Liver (tissue), 9 donors: Measurements from ENCODE around the gene RAVER1. TPM values are rescaled to one million over a fixed set of nuclear protein-coding genes. Genes with fewer than 3 reads are reported as not detected.

Experiments
- DNase-seq: peaks from one replicate; pipeline ENCODE4 v3.0.0-alpha.2; 2017; ENCODE audit warnings: low spot score
- H3K27ac ChIP-seq, 2 donors: one replicate each; pipeline ENCODE4 v1.7.0; 2013; ENCODE audit warnings: inconsistent platforms in 2 of 2, low read length in 2 of 2, control low read depth in 1 of 2, low read depth in 1 of 2, mild to moderate bottlenecking in 1 of 2
- H3K27me3 ChIP-seq, 4 donors: one replicate each; pipeline versions ENCODE4 v1.6.1 to v1.7.0; 2013; ENCODE audit warnings: low read length in 3 of 4, inconsistent platforms in 1 of 4, mild to moderate bottlenecking in 1 of 4, moderate library complexity in 1 of 4; ENCODE audit not compliant: control insufficient read depth in 4 of 4, insufficient read depth in 4 of 4
- H3K36me3 ChIP-seq, 4 donors: one replicate each; pipeline versions ENCODE4 v1.6.1 to v1.7.0; 2013; ENCODE audit warnings: low read length in 3 of 4, mild to moderate bottlenecking in 3 of 4, low read depth in 1 of 4, moderate library complexity in 1 of 4; ENCODE audit not compliant: control insufficient read depth in 4 of 4, insufficient read depth in 3 of 4
- H3K4me1 ChIP-seq, 4 donors: one replicate each; pipeline versions ENCODE4 v1.6.1 to v1.7.0; 2013; ENCODE audit warnings: low read length in 3 of 4, mild to moderate bottlenecking in 3 of 4, moderate library complexity in 1 of 4; ENCODE audit not compliant: control insufficient read depth in 4 of 4, insufficient read depth in 4 of 4
- H3K4me3 ChIP-seq, 3 donors: one replicate each; pipeline versions ENCODE4 v1.6.1 to v1.7.0; 2013; ENCODE audit warnings: low read length in 3 of 3, control low read depth in 1 of 3, low read depth in 1 of 3, mild to moderate bottlenecking in 1 of 3
- H3K9ac ChIP-seq, 2 donors: one replicate each; pipeline ENCODE4 v1.7.0; 2013; ENCODE audit warnings: low read length in 2 of 2, mild to moderate bottlenecking in 2 of 2, moderate library complexity in 2 of 2, control low read depth in 1 of 2, low read depth in 1 of 2
- H3K9me3 ChIP-seq, 4 donors: one replicate each; pipeline versions ENCODE4 v1.6.1 to v1.7.0; 2013; ENCODE audit warnings: low read length in 3 of 4; ENCODE audit not compliant: control insufficient read depth in 4 of 4
- ATF3 ChIP-seq: IDR thresholded peaks from 2 replicates; pipeline ENCODE4 v1.6.1; 2016; ENCODE audit warnings: antibody characterized with exemption
- CTCF ChIP-seq: fragments of 150-350 bp; IDR thresholded peaks from 2 replicates; pipeline ENCODE4 v1.5.1; 2017; ENCODE audit warnings: improper control_type of control experiment, low read depth, low read length; ENCODE audit not compliant: missing input control
- EGR1 ChIP-seq, 2 donors: IDR thresholded peaks; 2 replicates each; pipeline ENCODE4 v1.6.1; 2016 to 2018; ENCODE audit warnings: antibody characterized with exemption in 2 of 2, low read depth in 2 of 2
- FOXA1 ChIP-seq: IDR thresholded peaks from 2 replicates; pipeline ENCODE4 v1.6.1; 2016; ENCODE audit warnings: antibody characterized with exemption
- FOXA2 ChIP-seq: IDR thresholded peaks from 2 replicates; pipeline ENCODE4 v1.6.1; 2016; ENCODE audit warnings: antibody characterized with exemption
- GABPA ChIP-seq, 2 donors: IDR thresholded peaks in 1 of 2; conservative IDR thresholded peaks in 1 of 2; 2 replicates each; pipeline ENCODE4 v1.6.1; 2016; ENCODE audit warnings: antibody characterized with exemption in 2 of 2, mild to moderate bottlenecking in 1 of 2, moderate library complexity in 1 of 2
- HNF4G ChIP-seq: IDR thresholded peaks from 2 replicates; pipeline ENCODE4 v1.6.1; 2016; ENCODE audit warnings: antibody characterized with exemption
- JUND ChIP-seq, 2 donors: IDR thresholded peaks; 2 replicates each; pipeline ENCODE4 v1.6.1; 2016; ENCODE audit warnings: antibody characterized with exemption in 2 of 2
- MAX ChIP-seq: IDR thresholded peaks from 2 replicates; pipeline ENCODE4 v1.6.1; 2016; ENCODE audit warnings: antibody characterized with exemption
- NR2F2 ChIP-seq: IDR thresholded peaks from 2 replicates; pipeline ENCODE4 v1.6.1; 2016; ENCODE audit warnings: antibody characterized with exemption
- REST ChIP-seq: IDR thresholded peaks from 2 replicates; pipeline ENCODE4 v1.6.1; 2016; ENCODE audit warnings: antibody characterized with exemption, mild to moderate bottlenecking
- RXRA ChIP-seq, 2 donors: IDR thresholded peaks; 2 replicates each; pipeline ENCODE4 v1.6.1; 2017 to 2018; ENCODE audit warnings: antibody characterized with exemption in 2 of 2, mild to moderate bottlenecking in 1 of 2
- SP1 ChIP-seq: IDR thresholded peaks from 2 replicates; pipeline ENCODE4 v1.6.1; 2018; ENCODE audit warnings: antibody characterized with exemption, mild to moderate bottlenecking
- TAF1 ChIP-seq: conservative IDR thresholded peaks from 2 replicates; pipeline ENCODE4 v1.6.1; 2016; ENCODE audit warnings: antibody characterized with exemption, mild to moderate bottlenecking
- ZBTB33 ChIP-seq: IDR thresholded peaks from 2 replicates; pipeline ENCODE4 v1.6.1; 2016; ENCODE audit warnings: antibody characterized with exemption
- WGBS: extraction: QIAGEN DNeasy Blood & Tissue Kit; methylation state at CpG from one replicate; pipeline ENCODE4 v1.1.7; 2013; 5-methylcytosine and 5-hydroxymethylcytosine counted together
- polyA plus RNA-seq, 2 donors: library from polyadenylated mRNA; stranded (reverse) in 1 of 2; unstranded in 1 of 2; fragments of 200-250 nt in 1 of 2; fragments of >200 nt in 1 of 2; fragmentation: Nextera tagmentation in 1 of 2; extraction: Ambion mirVana in 1 of 2; gene quantifications; one replicate each; pipeline versions ENCODE4 v1.2.1 to v1.2.3, GENCODE V29; 2013 to 2015
- total RNA-seq, 2 donors: library from RNA; depleted of rRNA; stranded (reverse); fragments of >200 nt; gene quantifications; one replicate each; pipeline ENCODE4 v1.2.3, GENCODE V29; 2014
- donor health status: healthy.
- donor health status: healthy.
- donor health status: healthy.
- donor health status: healthy.
- donor health status: healthy.

RAVER1 gene
- total and polyA plus RNA-seq, 4 donors = 2.1 to 13.6 (median 6.2) TPM

DNA sequence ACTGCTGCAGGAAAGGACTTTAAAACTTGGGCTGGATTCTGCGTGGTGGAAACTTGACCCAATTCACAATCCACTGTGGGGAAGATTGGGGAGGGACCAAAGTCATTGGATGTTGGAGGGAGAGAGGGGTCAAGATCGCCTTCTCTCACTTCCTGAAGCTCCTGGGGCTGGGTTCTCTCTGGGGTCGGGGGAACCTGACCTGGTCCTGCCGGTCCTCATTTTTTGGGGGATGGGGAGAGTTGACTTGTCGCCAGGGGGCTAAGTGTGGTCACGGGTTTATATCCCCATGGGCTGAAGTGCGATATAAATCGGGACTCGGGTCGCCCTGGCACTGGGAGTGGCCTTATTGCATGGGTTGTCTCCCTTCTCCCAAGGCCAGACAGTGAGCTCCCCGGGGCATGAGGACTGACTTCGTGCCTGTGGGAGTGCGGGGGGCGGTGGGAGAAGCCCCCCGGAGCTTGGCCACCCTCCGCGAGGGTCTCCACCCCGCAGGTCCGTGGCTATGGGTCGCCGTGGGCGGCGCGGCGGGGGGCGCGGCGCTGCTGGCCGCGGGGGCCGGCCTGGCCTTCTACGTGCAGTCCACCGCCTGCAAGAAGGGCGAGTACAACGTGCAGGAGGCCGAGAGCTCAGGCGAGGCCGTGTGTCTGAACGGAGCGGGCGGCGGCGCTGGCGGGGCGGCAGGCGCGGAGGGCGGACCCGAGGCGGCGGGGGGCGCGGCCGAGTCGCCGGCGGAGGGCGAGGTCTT, 37.3 kb downstream of the RAVER1 start:
- H3K4me3 ChIP-seq = no peak overlapping the region
- peaks cover 2 to 13% (median 7%) of the 10 kb centered on the region in 4 donors for H3K27me3 ChIP-seq
- no peak overlapping the region for H3K9ac ChIP-seq
- no peak overlapping the region for H3K27ac ChIP-seq
- H3K9me3 ChIP-seq = no peaks in the 10 kb centered on the region
- peak; percentile 75 for DNase-seq
- 9% methylated on average over 58 of the region's 58 CpGs for WGBS
- H3K36me3 ChIP-seq = no peaks in the 10 kb centered on the region
- TF ChIP-seq FOXA2 (no peak), GABPA (IDR thresholded peaks at IDR 0.05 in 1 of 2, conservative IDR thresholded peaks at IDR 0.05 in 1 of 2) (no peak), ATF3 (no peak), TAF1 (no peak), NR2F2 (no peak), FOXA1 (no peak), EGR1 (IDR thresholded peaks at IDR 0.05; ENCODE audit: low read depth in 2 of 2) (no peak), HNF4G (no peak), CTCF (no peak), REST (no peak), SP1 (no peak), RXRA (IDR thresholded peaks at IDR 0.05) (no peak)
- peaks cover 14 to 25% (median 17%) of the 10 kb centered on the region in 4 donors for H3K4me1 ChIP-seq

DNA sequence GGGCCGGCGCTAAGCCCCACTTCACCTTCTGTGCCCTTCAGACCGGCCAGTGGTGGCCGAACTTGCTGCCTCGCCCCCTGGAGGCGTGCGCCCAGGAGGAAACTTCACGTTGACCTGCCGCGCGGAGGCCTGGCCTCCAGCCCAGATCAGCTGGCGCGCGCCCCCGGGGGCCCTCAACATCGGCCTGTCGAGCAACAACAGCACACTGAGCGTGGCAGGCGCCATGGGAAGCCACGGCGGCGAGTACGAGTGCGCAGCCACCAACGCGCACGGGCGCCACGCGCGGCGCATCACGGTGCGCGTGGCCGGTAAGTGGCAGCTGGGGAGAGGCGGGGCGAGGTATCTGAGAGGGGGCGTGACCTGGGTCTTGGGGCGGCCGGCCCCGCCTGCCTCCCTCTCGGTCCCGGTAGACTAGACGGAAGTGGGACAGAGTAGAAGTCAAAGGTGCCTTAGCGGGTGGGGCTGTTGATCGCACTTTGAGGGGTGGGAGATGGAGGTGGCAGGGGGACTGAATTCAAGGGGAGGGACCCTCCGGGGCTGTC, 38.0 kb downstream of the RAVER1 start:
- Histone ChIP-seq H3K9ac (no peak overlapping the region), H3K36me3 (no peaks in the 10 kb centered on the region), H3K4me3 (peak overlapping the region in 1 of 3 donors; percentile 26), H3K9me3 (no peaks in the 10 kb centered on the region), H3K27ac (no peak overlapping the region), H3K27me3 (peaks cover 2 to 13% (median 7%) of the 10 kb centered on the region in 4 donors), H3K4me1 (peaks cover 18 to 30% (median 23%) of the 10 kb centered on the region in 4 donors)
- no peak for DNase-seq
- no peak for TF ChIP-seq SP1
- no peak for TF ChIP-seq REST
- no peak for TF ChIP-seq FOXA2
- TF ChIP-seq HNF4G = no peak
- no peak for TF ChIP-seq ZBTB33
- TF ChIP-seq MAX = no peak
- no peak for TF ChIP-seq NR2F2
- no peak for TF ChIP-seq JUND (IDR thresholded peaks at IDR 0.05)
- TF ChIP-seq RXRA (IDR thresholded peaks at IDR 0.05) = no peak
- no peak for TF ChIP-seq ATF3
- TF ChIP-seq EGR1 (IDR thresholded peaks at IDR 0.05; ENCODE audit: low read depth in 2 of 2) = no peak
- no peak for TF ChIP-seq GABPA (IDR thresholded peaks at IDR 0.05 in 1 of 2, conservative IDR thresholded peaks at IDR 0.05 in 1 of 2)
- 2% methylated on average over 48 of the region's 48 CpGs for WGBS
